Measurements from ENCODE around the gene CEMIP. TPM values are rescaled to one million over a fixed set of nuclear protein-coding genes. Genes with fewer than 3 reads are reported as not detected.
"Not testable (repeated sequence)": the region's sequence is repeated elsewhere in the genome, so short reads cannot be mapped to it uniquely, and the experiment has no call there.

CEMIP gene
- polyA plus RNA-seq, 2 of the 4 experiments (the other 2 are of a cell fraction): 0.54 to 0.84 TPM

- POLR2A ChIA-PET: no interaction called here
- H3K27ac ChIP-seq: peak overlapping the region; percentile 12 to 70; a peak in 3 of 6 replicates
- DNase-seq (ENCODE audit: low read depth in 1 of 2, low spot score in 1 of 2): peak in 1 of 2 experiments; percentile 30
- H3K4me3 ChIP-seq: no peak overlapping the region
- H3K4me1 ChIP-seq: peaks cover 27% of the 10 kb centered on the region
- 0 out of 3 replicates have a peak overlapping the region, but pooled peaks have one; percentile 19 for H3K4me2 ChIP-seq
- CTCF ChIA-PET: interaction anchor here (1.3 to 10.8 kb wide), 6 partner anchors 16 to 515 kb away, joined by 3 to 111 read pairs (median 17); partner anchors contain the start of gene CEMIP
- no peaks in the 10 kb centered on the region for H3K9me3 ChIP-seq
- no peak for ATAC-seq
- no peak for TF ChIP-seq ELK1 (IDR thresholded peaks at IDR 0.05; ENCODE audit: low read depth, low read length)
- no peak for TF ChIP-seq ZFP36 (IDR thresholded peaks at IDR 0.05; ENCODE audit: borderline replicate concordance, partially characterized antibody)
- no peak for TF ChIP-seq CBX2 (IDR thresholded peaks at IDR 0.05; ENCODE audit: borderline replicate concordance, low read depth)
- no peak for TF ChIP-seq FOSB (CRISPR knock-in tag; IDR thresholded peaks at IDR 0.05)
- TF ChIP-seq NFE2L2 (conservative IDR thresholded peaks at IDR 0.05; ENCODE audit: low read length): no peak
- no peak for TF ChIP-seq USF2 (IDR thresholded peaks at IDR 0.05)
- no peak for TF ChIP-seq NPAS2 (CRISPR knock-in tag; IDR thresholded peaks at IDR 0.05; ENCODE audit: borderline replicate concordance)
- no peak for TF ChIP-seq HEYL (CRISPR knock-in tag; IDR thresholded peaks at IDR 0.05)
- TF ChIP-seq CHD2 (IDR thresholded peaks at IDR 0.05; ENCODE audit: low read length, partially characterized antibody): no peak
- no peak for TF ChIP-seq CTCF (IDR thresholded peaks at IDR 0.05)
- no peak for TF ChIP-seq JUNB (IDR thresholded peaks at IDR 0.05)
- TF ChIP-seq HDAC2 (IDR thresholded peaks at IDR 0.05): no peak
- TF ChIP-seq MAFK (IDR thresholded peaks at IDR 0.05; ENCODE audit: partially characterized antibody): no peak
- no peak for TF ChIP-seq POLR2AphosphoS2 (conservative IDR thresholded peaks at IDR 0.05; ENCODE audit: low read length)
- WGBS (ENCODE audit: missing lambda C conversion rate): 80% methylated on average over 9 of the region's 9 CpGs
- no peak for FAIRE-seq
Measured at GRCh38 chr15:80953953-80954778, 175.0 kb downstream of the CEMIP start.

GRCh38 chr15:80955571-80956452 lies 176.6 kb downstream of the CEMIP start:
- peak; percentile 3 for TF ChIP-seq MAFK (IDR thresholded peaks at IDR 0.05; ENCODE audit: partially characterized antibody)
- peak; percentile 98 for TF ChIP-seq FOSL2 (IDR thresholded peaks at IDR 0.05)
- peak; percentile 96 for TF ChIP-seq FOSL2 (CRISPR knock-in tag; IDR thresholded peaks at IDR 0.05)
- TF ChIP-seq MAX (IDR thresholded peaks at IDR 0.05): peak; percentile 42
- TF ChIP-seq JUN (IDR thresholded peaks at IDR 0.05): peak in 1 of 2 experiments; percentile 58; a peak in 2 of 5 replicates
- peak; percentile 31 to 73; a peak in 2 of 4 replicates for TF ChIP-seq CEBPB (IDR thresholded peaks at IDR 0.05)
- peak; percentile 85 for TF ChIP-seq JUNB (IDR thresholded peaks at IDR 0.05)
- H3K4me3 ChIP-seq, H3K9me3 ChIP-seq, FAIRE-seq: not testable (repeated sequence)
- Histone ChIP-seq H3K4me1 (peaks cover 27% of the 10 kb centered on the region), H3K27ac (peak overlapping the region; percentile 24 to 70; a peak in 4 of 6 replicates), H3K4me2 (peak overlapping the region; percentile 48)
- CTCF ChIA-PET: interaction anchor here (0.8 to 10.8 kb wide), 5 partner anchors 14 to 500 kb away, joined by 3 to 111 read pairs (median 18); partner anchors contain the start of gene CEMIP
- 64% methylated on average over 19 of the region's 19 CpGs for WGBS (ENCODE audit: missing lambda C conversion rate)
- POLR2A ChIA-PET: interaction anchor here (0.7 kb wide), 1 partner anchor 1059 kb away, joined by 6 read pairs; the partner anchor contains the start of gene MTHFS
- ATAC-seq (peak; percentile 92), DNase-seq (ENCODE audit: low read depth in 1 of 2, low spot score in 1 of 2) (peak; percentile 65 to 73)
